Right ventricle myocardium superior (tissue), 1 donor: ENCODE data around the gene FA2H. TPM values are rescaled to one million over a fixed set of nuclear protein-coding genes. Genes with fewer than 3 reads are reported as not detected.

Source experiments
- ATAC-seq: fragments of 200-7000 bp; cut with Tn5 transposase; one replicate; pipeline ENCODE4 v1.9.1; 2020; ENCODE audit warnings: mild to moderate bottlenecking; ENCODE audit not compliant: poor library complexity
- DNase-seq: peaks from one replicate; pipeline ENCODE4 v3.0.0-alpha.2; 2020
- intact Hi-C: fragments of 100-400 bp; cut with DNase I; formaldehyde crosslinking; loops from one replicate; pipeline ENCODE4 v1.11.2; 2022
- total RNA-seq: library from RNA; stranded (reverse); fragmentation: NEBNext Ultra II Directional; extraction: Animal tissue kit (Norgen Biotek cat#: 25700); gene quantifications from one replicate; pipeline ENCODE4 v1.2.1, GENCODE V29; 2021
- donor health status: DM: no; HTN: yes; CAD: no; lungs with severe emphysema.

Gene FA2H
- total RNA-seq, 1 donor from 2014 or later = 0.16 TPM

DNA sequence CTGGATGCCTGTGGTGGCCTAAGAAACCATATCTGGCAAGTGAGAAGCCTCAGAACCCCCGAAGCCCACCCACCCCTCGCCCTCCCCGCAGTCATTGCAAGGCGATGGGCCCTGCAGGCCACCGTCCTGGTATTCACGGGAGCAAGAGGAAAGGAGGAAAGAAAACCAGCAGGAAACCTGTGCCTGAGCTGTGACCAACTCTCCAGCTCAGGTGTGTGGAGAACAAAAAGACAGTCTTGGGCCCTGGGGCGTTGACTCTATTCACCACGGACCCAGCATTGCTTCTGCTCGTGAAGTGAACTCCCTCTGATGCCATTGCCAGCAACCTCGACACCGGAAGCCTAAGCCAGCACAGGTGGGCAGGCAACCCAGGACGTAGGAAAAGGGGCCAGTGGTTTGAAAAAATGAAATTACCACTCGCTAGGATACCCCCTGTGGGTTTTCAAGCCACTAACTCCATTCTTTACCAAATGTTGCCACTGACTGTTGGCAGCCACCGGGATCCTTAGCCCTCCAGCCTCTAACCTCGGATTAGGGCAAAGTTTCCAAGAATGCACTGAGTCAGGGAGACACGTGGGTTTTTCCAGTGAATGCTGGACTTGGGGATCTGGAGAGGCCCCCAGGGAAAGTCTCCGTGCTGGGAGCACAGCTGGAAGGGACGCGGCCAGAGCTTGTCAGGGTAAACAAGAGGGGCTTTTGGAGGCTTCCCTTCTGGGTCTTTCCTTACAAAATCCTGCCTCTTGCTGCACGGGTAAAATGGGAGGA lies 25.1 kb downstream of the FA2H start:
- no peak for ATAC-seq
- intact Hi-C loops = no loop called here
- DNase-seq = no peak

GRCh38 chr16:74748616-74749026 lies 26.0 kb downstream of the FA2H start:
- intact Hi-C loops = no loop called here
- DNase-seq (no peak), ATAC-seq (no peak)

GRCh38 chr16:74747716-74748615 lies 26.7 kb downstream of the FA2H start:
- DNase-seq (no peak), ATAC-seq (no peak)
- intact Hi-C loops = no loop called here

- ATAC-seq = no peak
- intact Hi-C loops = no loop called here
- no peak for DNase-seq
These were observed 28.7 kb downstream of the FA2H start for GRCh38 chr16:74745926-74746325.

DNA sequence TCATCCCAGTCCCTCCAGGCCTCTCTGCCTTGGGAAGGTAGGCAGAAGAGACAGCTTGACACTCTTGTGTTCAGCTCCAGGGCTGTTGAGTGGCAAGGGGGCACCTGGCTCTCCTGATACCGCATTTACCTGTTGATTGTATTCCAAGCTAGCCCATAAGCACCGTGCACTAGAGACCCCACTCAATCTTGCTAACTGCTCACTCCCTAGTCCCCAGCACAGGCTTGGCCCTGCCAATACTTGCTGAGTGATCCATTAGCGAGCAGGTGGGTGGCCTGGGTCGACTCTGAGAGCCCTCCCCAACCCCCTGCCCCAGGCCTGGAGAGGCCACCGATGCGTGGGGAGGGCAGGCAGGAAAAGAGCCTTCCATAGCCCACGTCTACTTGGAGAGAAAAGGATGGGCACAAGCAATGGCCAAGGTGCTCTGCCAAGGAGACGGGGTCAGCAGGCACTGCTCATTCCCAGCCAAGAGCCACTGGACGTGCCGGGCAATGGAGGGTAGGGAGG lies 29.5 kb downstream of the FA2H start:
- DNase-seq = no peak
- intact Hi-C loops = no loop called here
- no peak for ATAC-seq

DNA sequence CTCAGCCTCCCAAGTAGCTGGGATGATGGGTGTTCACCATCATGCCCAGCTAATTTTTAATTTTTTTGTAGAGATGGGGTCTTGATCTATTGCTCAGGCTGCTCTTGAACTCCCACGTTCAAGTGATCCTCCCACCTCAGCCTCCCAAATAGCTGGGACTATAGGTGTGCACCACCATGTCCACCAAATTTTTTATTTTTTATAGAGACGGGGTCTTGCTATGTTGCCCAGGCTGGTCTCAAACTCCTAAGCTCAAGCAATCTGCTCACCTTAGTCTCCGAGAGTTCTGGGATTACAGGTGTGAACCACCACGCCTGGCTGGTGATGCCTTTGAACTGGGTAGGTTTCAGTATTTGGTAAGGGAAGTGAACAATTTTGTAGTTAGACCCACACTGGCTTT lies 30.1 kb downstream of the FA2H start:
- intact Hi-C loops = no loop called here
- no peak for ATAC-seq
- DNase-seq = no peak

DNA sequence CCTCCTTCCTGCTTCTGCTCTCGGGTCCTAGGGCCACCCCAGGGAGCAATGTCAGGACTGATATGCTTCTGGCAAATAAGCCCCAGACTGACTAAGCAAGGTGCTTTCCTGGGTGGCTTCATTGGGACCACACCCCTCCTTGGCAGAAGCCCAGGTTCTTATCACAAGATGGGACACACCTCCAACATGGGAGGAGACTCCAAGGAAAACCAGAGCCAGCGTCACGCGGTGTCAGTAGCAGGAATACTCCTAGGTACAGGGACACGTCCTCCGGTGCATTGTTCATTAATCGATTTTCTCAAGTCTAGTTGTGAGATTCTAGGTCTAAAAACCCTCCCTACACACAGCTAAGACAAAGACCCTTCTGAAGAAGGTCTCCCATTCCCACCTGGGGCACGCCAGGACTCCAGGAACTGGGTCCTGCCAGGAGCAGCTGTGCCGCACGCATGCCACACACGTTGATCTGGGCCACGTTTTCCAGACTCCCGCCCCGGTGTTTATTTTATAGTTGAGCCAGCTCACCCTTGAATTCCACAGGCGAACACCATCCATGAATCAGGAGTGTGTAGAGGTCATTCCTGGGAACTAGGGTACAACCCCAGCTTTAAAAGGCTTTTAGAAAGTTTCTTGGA lies 30.8 kb downstream of the FA2H start:
- intact Hi-C loops = no loop called here
- ATAC-seq (peak; percentile 38), DNase-seq (no peak)

- DNase-seq = no peak
- ATAC-seq = no peak
- intact Hi-C loops = no loop called here
These were observed 31.5 kb downstream of the FA2H start for GRCh38 chr16:74743045-74743667.

DNA sequence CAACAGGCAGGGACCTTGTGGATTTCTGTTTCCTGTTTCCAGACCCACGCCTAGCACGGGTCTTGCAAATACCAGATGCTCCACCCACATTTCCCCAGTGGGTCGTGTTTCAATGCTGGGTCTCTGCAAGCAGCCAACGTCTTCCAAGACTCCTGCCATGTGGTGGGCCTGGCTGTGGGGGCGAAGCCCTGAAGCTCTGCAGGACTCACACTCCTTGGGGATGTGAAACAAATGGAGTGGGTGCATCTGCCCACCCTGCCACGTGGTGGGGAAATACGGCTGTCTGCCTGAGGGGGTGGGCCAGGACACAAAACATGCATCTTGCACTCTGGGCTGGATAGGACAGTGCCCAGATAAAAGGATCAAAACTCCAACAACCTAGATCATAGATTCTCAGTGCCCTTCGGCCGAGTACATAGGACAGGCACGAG lies 32.6 kb downstream of the FA2H start:
- ATAC-seq (no peak), DNase-seq (no peak)
- intact Hi-C loops = no loop called here

DNA sequence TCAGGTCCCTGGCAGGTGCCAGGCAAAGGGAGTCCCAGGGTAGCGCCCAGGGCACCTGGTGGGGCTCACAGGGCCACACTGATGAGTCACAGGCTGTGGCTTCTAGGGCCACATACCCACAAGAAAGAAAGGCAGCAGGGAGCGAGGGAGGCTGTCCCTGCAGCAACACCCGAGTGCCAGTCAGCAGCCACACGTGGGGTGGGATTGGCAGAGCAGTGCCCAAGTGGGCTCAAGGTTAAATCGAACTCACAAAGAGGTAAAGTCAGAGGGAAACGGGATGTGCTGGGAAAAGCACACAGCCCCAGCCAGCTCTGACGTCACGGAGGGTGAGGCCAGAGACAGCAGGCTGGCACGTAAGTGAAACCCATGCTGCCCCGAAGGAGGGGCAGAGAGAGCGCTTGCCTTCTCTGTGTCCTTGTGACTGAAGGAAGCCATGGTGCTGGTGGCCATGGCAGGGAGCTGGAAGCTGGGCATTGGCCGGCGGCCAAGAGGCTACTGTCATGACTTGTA lies 33.8 kb downstream of the FA2H start:
- intact Hi-C loops = no loop called here
- DNase-seq = no peak
- ATAC-seq = peak; percentile 46

GRCh38 chr16:74739275-74739674 lies 35.3 kb downstream of the FA2H start:
- intact Hi-C loops = no loop called here
- DNase-seq (no peak), ATAC-seq (no peak)

- ATAC-seq (no peak), DNase-seq (no peak)
- intact Hi-C loops = no loop called here
These were observed 35.8 kb downstream of the FA2H start for GRCh38 chr16:74738816-74739215.

- no peak for DNase-seq
- no peak for ATAC-seq
- intact Hi-C loops = no loop called here
These were observed 36.5 kb downstream of the FA2H start for GRCh38 chr16:74738113-74738541.

DNA sequence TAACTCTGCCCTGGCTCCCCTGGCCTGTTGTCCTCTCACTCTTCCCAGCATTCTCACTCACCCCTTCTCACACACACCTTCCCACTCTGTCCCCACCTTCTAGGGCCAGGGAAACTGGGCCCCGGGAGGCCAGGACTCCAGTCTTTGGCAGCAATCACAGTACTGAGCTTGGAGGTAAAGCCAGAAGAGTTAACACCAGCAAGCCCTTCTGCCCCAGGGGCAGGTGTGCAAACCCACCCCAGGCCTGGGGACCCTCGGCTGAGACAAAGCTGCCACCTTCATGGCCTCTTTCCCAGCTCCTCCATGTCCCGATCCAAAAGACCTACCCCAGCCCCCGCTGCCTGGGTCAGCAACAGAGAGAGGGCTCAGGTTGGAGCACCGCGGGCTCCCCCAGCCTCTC lies 37.1 kb downstream of the FA2H start:
- ATAC-seq (no peak), DNase-seq (no peak)
- intact Hi-C loops = no loop called here

GRCh38 chr16:74736531-74737157 lies 38.0 kb downstream of the FA2H start:
- no peak for DNase-seq
- no peak for ATAC-seq
- intact Hi-C loops = no loop called here

DNA sequence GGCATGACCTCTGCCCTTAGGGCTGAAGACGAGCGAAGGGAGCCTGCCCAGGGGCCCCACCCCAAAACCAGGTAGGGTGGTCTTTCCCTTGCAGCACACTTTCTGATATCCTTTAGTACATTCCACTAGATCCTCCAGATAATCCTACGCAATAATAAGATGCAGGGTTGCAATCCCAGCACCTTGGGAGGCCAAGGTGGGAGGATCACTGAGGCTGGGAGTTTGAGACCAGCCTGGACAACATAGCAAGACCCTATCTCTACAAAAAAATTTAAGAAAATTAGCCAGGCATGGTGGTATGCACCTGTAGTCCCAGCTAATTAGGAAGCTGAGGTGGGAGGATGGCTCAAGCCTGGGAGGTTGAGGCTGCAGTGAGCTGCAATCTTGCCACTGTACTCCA lies 39.1 kb downstream of the FA2H start:
- intact Hi-C loops = no loop called here
- DNase-seq (no peak), ATAC-seq (no peak)

GRCh38 chr16:74735162-74735452 lies 39.5 kb downstream of the FA2H start:
- ATAC-seq (no peak), DNase-seq (no peak)
- intact Hi-C loops = no loop called here

DNA sequence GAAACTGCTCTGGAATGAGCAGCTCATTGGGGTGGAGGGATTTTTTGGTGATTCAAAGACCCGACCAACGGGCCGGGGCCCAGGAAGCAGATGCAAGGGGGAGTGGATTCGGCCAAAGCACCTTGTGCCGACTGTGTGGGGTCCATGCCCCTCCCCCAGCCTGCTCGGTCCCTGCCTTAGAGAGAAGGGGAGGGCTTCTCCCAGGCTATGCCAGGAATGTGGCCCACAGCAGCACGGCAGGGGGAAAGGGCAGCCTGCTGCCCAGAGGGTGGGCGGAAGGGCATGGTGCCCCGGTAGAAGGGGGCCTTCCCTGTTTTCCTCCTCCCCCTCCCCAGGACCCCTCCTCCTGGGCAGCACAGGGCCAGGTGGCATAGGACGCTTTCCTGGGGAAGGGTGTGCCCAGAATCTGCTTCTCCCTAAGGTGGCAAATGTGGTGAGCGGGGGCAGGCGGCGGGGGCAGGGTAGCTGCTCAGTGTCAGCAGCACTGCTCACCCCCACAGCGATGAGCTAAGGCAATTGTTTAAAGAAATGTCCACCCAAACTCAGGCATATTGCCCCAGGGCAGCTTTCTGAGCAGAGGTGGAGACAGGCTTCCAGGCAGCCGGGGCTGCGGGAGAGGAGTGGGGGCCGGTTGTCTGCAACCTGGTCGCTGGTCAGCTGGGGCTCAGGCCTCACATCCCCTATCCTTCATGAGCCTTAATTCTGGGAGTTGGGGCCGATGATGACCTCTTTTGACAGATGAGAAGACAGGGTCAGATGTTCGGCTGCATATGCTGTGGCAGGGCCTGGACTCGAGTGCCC lies 40.1 kb downstream of the FA2H start:
- ATAC-seq (no peak), DNase-seq (no peak)
- intact Hi-C loops = no loop called here
